Nephron progenitor cell (in vitro differentiated cells): ENCODE results near the gene DPH6.

ENCODE experiments used
- DNase-seq: peaks from one replicate; pipeline ENCODE4 v3.0.0; 2021
- H3K27ac Mint-ChIP-seq: 2 replicates; pipeline ENCODE4 v1.8.0; 2021; ENCODE audit warnings: mild to moderate bottlenecking, moderate library complexity, mixed read lengths
- H3K27me3 Mint-ChIP-seq: 2 replicates; pipeline ENCODE4 v1.8.0; 2021; ENCODE audit warnings: mild to moderate bottlenecking, low read depth, mixed read lengths; ENCODE audit not compliant: poor library complexity
- H3K36me3 Mint-ChIP-seq: 2 replicates; pipeline ENCODE4 v1.8.0; 2021; ENCODE audit warnings: low read depth, mixed read lengths
- H3K4me1 Mint-ChIP-seq: 2 replicates; pipeline ENCODE4 v1.8.0; 2021; ENCODE audit warnings: mixed read lengths
- H3K4me3 Mint-ChIP-seq: 2 replicates; pipeline ENCODE4 v1.8.0; 2021; ENCODE audit warnings: mild to moderate bottlenecking, moderate library complexity, mixed read lengths
- H3K9me3 Mint-ChIP-seq: 2 replicates; pipeline ENCODE4 v1.8.0; 2021; ENCODE audit warnings: mild to moderate bottlenecking, moderate library complexity, mixed read lengths
- CTCF ChIP-seq: fragments of 200-600 bp; sonication (generic); IDR thresholded peaks from 2 replicates; pipeline ENCODE4 v1.5.0; 2021; ENCODE audit warnings: antibody characterized with exemption

The DPH6 gene

GRCh38 chr15:35540021-35540420 is 5.9 kb downstream of the DPH6 start:
- Mint-ChIP-seq H3K9me3 (no peaks in the 10 kb centered on the region), H3K36me3 (peaks cover 11% of the 10 kb centered on the region), H3K4me3 (no peak overlapping the region), H3K27me3 (no peaks in the 10 kb centered on the region), H3K27ac (no peak overlapping the region), H3K4me1 (peaks cover 15% of the 10 kb centered on the region)
- no peak for TF ChIP-seq CTCF
- DNase-seq = no peak

DNA sequence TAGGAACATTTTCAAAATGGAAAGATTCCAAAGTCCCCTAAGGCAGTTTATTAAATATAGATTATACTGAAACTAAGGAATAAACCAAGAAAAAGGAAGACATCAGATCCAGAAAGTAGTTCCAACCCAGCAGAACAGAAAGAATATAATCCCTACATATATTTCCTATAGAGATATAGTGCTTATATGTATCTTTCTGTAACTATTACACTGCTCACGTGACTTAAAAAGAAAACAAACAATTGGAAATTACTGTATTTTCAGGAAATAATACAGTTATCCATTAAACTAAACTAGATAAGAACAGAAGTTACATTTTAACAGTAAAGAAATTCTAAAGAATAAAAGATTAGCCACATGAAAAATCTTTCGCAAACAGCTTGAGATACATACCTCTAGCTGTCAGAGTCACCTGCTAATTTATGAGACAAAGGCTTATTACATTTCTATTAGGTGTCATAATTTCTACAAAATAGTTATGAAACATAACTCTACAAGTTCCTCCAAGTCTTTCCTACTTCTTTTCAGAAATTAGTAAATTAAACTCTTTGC is 10.5 kb downstream of the DPH6 start:
- no peaks in the 10 kb centered on the region for H3K4me1 Mint-ChIP-seq
- H3K4me3 Mint-ChIP-seq = no peak overlapping the region
- H3K36me3 Mint-ChIP-seq = peaks cover 29% of the 10 kb centered on the region
- H3K9me3 Mint-ChIP-seq = no peaks in the 10 kb centered on the region
- no peak overlapping the region for H3K27ac Mint-ChIP-seq
- DNase-seq = no peak
- no peaks in the 10 kb centered on the region for H3K27me3 Mint-ChIP-seq
- no peak for TF ChIP-seq CTCF

DNA sequence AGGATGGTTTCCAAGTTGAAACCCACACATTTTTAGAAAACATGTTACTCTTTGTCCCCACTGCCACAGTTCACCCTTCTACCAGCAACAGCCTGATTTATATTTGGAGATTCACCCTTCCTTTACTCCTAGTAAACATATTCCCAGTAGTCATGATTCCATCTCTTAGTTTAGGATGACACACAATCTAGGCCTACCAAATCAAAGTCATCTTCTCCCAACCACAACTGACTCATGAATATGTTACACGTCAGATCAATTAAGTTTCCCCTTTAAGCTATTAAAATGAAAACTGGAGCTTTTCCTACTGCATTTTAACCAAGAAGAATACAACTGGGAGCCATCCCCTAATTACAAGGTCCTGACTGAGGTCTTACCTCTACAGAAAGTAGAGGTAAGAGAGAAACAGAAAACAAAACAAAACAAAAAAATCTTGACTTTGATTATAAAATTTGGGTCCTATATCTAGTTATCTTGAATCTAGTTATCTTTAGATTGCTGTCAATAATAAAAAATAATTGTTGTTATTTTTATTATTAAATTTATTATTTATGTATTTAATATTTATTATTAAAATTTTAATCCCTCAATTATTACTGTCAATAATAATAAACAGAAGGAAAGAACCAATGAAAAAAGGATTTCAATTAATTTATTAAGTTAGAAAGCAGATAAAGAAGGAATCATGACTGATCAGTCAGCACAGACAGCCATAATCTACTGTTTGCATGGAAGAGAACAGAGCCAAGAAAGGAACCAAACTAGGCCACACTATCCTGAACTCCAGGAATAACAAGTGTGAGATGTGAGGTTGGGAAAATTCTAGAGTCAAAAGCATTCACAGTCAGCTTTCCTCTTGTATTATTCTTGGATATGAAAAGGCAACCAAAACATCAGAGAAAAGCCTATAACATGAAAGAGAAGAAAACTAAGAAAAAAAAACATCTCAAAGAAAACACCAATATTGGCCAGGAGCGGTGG is 12.5 kb downstream of the DPH6 start:
- TF ChIP-seq CTCF = no peak
- Mint-ChIP-seq H3K4me3 (no peak overlapping the region), H3K36me3 (peaks cover 48% of the 10 kb centered on the region), H3K9me3 (peaks cover 10% of the 10 kb centered on the region), H3K27ac (no peak overlapping the region), H3K27me3 (no peaks in the 10 kb centered on the region), H3K4me1 (no peaks in the 10 kb centered on the region)
- DNase-seq = no peak

GRCh38 chr15:35530698-35531097 is 15.3 kb downstream of the DPH6 start:
- TF ChIP-seq CTCF = no peak
- H3K4me1 Mint-ChIP-seq = peaks cover 6% of the 10 kb centered on the region
- no peaks in the 10 kb centered on the region for H3K27me3 Mint-ChIP-seq
- DNase-seq = no peak
- H3K27ac Mint-ChIP-seq = no peak overlapping the region
- H3K9me3 Mint-ChIP-seq = peaks cover 10% of the 10 kb centered on the region
- H3K36me3 Mint-ChIP-seq = peaks cover 43% of the 10 kb centered on the region
- H3K4me3 Mint-ChIP-seq = no peak overlapping the region

DNA sequence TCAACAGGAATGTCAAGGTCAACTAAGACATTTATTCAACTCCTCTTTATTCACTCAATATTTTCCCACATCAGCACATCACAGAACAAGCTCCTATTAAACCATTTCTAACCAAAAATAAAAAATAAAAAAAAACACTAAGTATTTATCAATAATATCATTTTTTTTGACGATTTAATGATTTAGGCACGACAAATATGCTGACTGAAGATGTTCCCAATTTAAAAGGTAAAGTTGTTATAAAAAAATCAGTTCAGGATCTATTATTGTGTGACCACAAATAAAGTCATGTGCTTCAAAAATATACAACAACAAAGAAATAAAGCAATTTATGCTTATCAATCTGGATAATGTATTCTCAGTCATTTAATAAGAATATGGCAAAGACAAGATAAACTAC is 16.2 kb downstream of the DPH6 start:
- peaks cover 48% of the 10 kb centered on the region for H3K36me3 Mint-ChIP-seq
- H3K27me3 Mint-ChIP-seq = peaks cover 2% of the 10 kb centered on the region
- H3K4me1 Mint-ChIP-seq = peaks cover 12% of the 10 kb centered on the region
- peaks cover 10% of the 10 kb centered on the region for H3K9me3 Mint-ChIP-seq
- H3K4me3 Mint-ChIP-seq = no peak overlapping the region
- H3K27ac Mint-ChIP-seq = no peak overlapping the region
- DNase-seq = no peak
- no peak for TF ChIP-seq CTCF

DNA sequence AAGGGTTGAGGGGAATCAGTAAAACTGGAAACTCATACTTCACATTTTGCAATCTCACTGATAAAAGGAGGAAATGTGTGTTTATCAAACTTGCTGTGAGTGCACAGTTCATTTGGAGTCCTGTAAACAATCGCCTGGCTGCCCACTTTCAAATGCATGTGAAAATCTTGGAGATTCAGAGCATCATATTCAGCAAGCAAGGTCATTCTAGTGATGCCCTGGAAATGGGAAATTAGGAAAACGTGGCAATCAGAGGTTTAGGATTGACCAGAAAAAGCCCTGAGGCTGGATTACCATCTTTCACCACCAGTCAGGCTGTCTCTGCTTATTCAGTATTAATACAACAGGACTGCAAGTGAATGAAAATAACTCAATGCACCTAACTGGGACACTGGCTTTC is 23.9 kb downstream of the DPH6 start:
- H3K36me3 Mint-ChIP-seq = peaks cover 4% of the 10 kb centered on the region
- no peaks in the 10 kb centered on the region for H3K9me3 Mint-ChIP-seq
- peaks cover 42% of the 10 kb centered on the region for H3K4me1 Mint-ChIP-seq
- H3K27ac Mint-ChIP-seq = no peak overlapping the region
- peaks cover 2% of the 10 kb centered on the region for H3K27me3 Mint-ChIP-seq
- no peak overlapping the region for H3K4me3 Mint-ChIP-seq
- no peak for DNase-seq
- no peak for TF ChIP-seq CTCF
